GM20000 (cell line): Measurements from ENCODE around the gene GTF3C1.

Experiments used
- DNase-seq: peaks from one replicate; pipeline ENCODE4 v3.0.0; 2012; ENCODE audit warnings: low spot score
- CTCF ChIP-seq: IDR thresholded peaks from 2 replicates; pipeline ENCODE4 v1.5.1; 2012; ENCODE audit warnings: mild to moderate bottlenecking, control low read depth; ENCODE audit errors: extremely low read depth, missing control alignments

Gene GTF3C1

GRCh38 chr16:27462846-27463682 is 86.6 kb downstream of the GTF3C1 start:
- DNase-seq = no peak
- TF ChIP-seq CTCF = no peak

DNA sequence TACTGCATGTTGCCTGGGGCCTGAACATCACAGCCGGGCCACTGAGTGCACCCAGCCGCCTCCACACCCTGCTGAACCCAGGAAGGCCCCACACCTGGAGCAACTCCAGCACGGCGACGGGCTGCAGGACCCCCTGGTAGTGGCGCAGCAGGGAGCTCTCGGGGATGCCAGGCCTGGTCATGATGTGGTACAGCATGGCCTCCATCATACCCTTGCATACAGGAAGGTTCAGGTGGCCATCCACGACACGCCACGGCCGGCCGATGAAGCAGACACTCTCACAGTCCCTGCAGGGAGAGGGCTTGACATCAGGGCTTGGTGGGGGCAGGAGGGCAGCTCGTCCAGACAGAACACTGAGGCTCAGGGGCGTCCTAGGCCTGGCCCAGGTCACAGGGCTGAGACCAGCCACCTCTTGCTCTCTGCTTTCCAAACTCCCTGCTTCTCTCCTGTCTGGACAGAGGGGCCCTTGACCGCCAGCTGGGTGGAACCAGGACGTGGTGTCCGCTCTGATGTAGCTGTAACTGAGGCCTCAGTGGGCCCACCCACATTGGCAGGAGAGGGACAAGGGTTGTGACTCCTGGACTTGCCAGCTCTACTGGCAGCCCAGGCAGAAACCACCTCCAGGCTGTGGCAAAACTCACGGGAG is 87.4 kb downstream of the GTF3C1 start:
- TF ChIP-seq CTCF = no peak
- no peak for DNase-seq

DNA sequence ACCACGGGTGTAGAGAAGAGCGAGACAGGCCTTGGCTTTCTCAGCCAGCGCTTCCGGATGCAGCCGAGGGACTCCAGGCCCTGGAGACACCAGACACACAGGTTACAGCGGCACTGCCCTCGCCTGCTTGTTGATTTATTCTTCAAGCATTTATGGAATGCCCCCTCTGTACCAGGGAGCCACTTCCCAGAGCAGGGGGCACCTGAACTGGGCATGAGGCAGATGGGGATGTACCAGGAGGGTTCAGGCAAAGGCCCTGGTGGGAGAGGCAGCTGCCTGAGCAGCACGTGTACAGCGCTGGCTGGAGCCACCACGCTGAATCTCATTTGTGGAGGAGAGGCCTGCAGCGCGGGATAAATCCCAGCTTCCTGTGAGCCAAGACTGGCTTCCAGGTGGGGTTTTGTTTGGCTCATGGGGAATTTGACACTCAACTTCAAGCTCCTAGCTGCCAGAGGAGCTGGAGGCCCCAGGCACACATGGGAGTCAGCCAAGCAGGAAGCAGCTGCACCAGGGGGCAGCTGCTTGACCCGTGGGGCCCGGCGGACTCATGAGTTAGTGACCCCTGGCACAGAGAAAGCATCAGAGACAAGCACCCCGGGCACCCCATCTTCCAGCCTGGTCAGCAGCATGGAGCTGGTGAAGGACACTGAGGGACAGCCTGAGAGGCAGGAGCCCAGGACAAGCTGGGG is 88.1 kb downstream of the GTF3C1 start:
- no peak for TF ChIP-seq CTCF
- no peak for DNase-seq

- TF ChIP-seq CTCF = no peak
- DNase-seq = no peak
Measured at GRCh38 chr16:27460663-27461482, 88.8 kb downstream of the GTF3C1 start.

DNA sequence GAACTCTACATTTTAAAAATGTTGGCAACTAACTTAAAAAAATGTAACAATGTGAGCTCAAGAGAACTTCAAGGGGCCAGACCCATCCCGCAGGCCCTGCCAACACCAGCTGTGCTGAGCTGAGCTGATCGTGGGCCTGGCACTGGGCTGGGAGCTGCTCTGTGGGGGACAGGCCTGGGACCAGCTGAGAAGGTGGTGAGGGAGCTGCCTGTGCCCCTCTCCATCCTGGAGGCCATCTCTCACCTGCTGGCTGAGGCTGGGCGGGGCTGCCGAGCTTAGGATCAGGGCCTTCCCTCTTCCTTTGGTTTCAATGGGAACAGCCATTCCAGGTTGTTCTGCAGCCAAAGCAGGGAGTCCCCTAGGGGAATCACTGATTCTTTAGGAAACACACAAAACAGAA is 89.5 kb downstream of the GTF3C1 start:
- no peak for DNase-seq
- no peak for TF ChIP-seq CTCF

DNA sequence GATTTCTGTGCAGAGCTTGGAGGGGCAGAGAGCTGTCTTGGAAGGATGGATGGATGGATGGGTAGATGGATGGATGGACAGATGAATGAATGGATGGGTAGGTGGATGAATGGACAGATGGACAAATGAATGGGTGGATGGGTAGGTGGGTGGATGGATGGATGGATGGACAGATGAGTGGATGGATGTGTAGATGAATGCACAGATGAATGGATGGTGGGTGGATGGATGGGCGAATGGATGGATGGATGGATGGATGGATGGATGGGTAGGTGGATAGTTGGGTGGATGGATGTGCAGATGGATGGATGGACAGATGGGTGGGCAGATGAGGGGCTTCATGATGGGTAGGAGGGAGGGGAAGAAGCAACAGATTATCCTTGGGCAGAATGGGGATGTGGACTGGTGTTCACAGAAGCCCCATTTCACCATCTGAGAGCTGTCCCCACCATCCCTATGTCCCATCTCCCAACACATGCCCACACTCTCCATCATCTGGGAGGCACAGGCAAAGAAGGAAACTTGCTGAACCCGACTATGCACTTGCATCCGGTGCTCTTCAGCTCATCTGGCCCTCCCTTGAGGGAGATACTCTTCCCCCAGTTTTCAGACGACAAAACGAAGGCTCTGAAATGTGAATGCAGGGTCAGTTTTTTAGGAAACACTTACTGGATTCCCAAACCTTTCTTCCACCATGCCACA is 90.6 kb downstream of the GTF3C1 start:
- no peak for DNase-seq
- no peak for TF ChIP-seq CTCF
